Measurements from ENCODE around the gene SDF4.

- TF ChIP-seq CTCF (conservative IDR thresholded peaks at IDR 0.05 in 1 of 2, IDR thresholded peaks at IDR 0.05 in 1 of 2; ENCODE audit: low read depth in 1 of 2, low read length in 2 of 2) (no peak), EZH2 (IDR thresholded peaks at IDR 0.05; ENCODE audit: low read length, missing control alignments) (no peak)
Observed at GRCh38 chr1:1245178-1245816, 13.5 kb upstream of the SDF4 start.

Data from fibroblast of lung (primary cell).